HG03460 (cell line): ENCODE data around the gene SH2D5.
"Not testable (repeated sequence)": the region's sequence is repeated elsewhere in the genome, so short reads cannot be mapped to it uniquely, and the experiment has no call there.

Source experiments
- ATAC-seq: cut with Tn5 transposase; IDR thresholded peaks from one replicate; pipeline ENCODE4 v1.9.1; 2021; ENCODE audit not compliant: unreplicated experiment

SH2D5 gene

DNA sequence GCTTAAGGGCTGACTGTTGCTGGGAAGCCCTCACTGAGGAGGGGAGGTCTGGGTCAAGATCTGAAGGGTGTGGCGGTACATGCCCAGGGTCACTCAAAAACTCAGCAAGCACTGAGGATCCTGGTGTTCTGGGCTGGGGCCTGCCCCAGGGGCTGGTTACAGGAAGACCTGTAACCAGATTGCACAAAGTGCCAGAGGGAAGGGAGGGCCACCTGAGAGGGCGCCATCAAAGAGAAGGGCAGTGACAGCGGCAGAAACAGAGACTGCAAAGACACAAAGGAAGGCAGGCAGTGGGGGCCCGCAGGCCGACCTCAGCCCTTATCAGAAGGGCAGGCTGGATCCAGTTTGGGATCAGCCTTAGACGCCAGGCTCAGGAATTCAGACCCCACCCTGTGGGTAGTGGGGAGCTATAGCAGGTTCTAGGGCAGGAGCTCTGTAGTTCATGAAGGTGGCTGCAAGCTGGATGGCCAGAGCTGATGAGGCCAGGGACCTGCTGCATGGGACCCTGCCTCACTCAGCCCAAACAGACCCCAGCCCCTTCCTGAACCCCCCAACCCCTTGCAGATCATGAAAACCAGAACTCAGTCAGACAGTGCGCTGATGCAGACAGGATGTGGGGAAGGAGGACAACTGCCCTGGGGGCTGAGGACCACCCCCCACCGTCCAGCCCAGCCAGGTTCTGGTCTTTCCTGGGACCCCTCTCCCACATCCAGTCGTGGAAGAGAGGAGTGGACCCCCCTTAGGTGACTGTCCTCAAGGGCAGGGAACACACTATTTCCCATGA lies 3.9 kb downstream of the SH2D5 start:
- no peak for ATAC-seq

GRCh38 chr1:20727746-20728316 lies 4.7 kb downstream of the SH2D5 start:
- no peak for ATAC-seq

- ATAC-seq = no peak
These were observed 5.4 kb downstream of the SH2D5 start for GRCh38 chr1:20726932-20727745.

GRCh38 chr1:20726118-20726911 lies 6.2 kb downstream of the SH2D5 start:
- no peak for ATAC-seq

- ATAC-seq = no peak
These were observed 7.0 kb downstream of the SH2D5 start for GRCh38 chr1:20725189-20726117.

DNA sequence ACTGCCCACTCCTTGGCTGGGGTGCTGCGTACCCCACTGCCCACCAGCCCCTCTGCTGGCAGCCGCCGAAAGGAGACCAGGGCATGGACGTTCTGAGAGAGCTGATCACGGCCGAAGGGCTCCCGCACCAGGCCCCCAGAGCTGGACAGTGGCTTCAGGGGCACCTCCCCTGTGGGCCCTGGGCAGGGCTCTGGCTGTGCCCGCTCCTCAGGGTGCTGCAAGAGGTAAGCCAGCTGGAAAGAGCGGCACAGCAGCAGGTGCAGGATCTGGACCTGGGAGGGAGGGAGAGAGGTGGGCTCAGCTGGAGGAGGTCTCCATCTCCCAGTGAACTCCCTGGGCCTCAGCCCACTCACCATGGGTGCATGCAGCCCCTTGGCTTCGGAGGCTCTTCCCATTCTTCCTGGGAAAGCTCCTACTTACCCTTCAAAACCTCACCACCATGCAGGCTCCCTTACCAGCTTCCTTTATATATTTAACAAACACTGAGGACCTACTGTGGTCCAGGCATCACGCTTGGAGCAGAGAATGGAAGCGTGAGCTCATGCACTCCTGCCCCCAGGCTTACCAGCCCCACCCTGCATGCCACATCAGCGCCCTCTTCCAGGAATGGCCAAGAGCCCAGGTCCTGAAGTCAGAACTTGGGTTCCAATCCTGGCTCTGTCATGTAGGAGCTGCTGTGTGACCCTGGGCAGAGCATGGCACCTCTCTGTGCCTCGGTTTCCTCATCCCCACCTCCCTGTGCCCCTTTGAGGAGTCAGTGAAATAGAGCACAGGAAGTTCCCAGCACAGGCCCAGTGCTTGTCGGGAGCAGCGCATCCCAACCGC lies 7.9 kb downstream of the SH2D5 start:
- ATAC-seq = no peak

DNA sequence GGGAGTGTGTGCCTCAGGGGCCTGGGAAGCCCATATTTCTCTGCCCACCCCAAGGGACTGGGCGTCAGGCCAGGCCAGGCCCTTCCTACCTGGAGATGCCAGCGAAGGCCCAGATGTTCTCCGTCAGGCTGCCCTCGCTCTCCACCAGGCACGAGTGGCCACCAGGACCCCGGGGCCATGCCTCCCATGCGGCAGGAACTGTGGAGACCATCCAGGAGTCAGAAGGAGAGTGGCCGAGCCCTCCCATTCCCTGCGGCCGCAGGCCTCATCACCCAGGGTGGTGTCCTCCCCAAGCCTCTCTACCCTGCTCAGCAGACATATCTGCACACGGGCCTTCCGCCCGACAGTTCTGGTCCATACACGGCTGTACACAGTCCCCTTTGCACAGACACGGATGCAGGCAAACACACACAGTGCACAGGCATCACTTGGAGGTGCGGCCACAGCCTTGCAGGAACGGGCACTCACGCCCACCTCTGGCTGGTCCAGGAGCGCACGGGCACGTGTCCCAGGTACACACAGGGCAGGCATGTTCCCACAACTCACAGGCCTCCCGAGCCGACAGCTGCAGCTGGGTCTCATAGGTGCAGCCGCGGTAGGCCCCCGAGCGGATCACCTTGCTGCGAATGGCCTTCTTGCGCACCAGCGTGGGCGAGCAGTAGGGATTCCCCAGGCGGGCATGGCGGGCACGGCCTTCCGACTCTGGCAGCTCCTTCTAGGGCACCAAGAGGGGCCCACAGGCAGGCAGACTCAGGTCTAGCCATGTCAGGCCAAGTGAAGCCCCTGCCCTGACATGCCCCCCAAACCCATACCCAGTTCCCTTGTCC lies 8.8 kb downstream of the SH2D5 start:
- ATAC-seq = no peak

GRCh38 chr1:20723159-20723536 lies 9.4 kb downstream of the SH2D5 start:
- ATAC-seq = no peak

DNA sequence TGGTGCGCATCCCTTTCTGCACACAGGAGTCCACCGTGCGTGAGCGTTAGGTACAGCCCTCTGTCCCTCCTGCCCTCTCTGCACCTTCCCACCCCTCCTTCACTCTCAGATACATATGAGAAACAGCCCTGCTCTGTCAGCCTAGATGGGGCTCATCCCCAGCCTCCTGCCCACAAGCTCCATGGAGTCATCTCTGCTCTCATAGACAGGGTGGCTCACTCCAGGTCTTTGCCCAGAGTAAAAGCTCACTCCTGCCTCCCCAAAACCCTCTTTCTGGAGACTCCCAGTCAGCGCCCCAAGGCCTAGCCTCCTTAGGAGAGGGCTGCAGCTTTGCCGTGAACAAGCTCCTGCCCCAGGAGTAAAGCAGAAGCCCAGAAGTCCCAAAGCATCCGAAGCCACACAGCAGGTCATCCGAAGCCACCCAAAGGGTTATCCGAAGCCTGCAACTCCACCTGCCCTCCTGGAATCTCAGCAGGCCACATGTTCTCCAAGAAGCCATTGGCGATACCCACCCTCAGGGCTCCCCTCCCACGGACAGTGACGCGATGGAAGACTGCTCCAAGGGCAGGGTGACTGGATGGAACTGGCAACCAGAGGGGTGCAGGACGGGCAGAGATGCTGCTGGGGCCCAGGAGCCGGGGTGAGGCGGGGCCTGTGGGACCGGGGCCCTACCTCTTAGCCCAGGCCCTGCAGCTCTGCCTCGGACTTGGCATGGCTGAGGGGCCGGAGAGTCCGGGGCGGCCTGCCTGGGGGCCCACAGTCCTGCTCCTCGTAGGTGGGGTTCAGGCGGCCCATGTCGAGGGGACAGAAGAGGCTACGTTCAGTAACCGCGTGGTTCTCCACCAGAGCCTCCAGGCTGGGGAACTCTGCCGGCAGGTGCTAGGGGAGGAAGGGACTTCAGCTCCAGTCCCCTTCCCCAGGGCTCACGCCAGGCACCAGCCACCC lies 11.1 kb downstream of the SH2D5 start:
- ATAC-seq = no peak

GRCh38 chr1:20720631-20721091 lies 11.8 kb downstream of the SH2D5 start:
- ATAC-seq = no peak

DNA sequence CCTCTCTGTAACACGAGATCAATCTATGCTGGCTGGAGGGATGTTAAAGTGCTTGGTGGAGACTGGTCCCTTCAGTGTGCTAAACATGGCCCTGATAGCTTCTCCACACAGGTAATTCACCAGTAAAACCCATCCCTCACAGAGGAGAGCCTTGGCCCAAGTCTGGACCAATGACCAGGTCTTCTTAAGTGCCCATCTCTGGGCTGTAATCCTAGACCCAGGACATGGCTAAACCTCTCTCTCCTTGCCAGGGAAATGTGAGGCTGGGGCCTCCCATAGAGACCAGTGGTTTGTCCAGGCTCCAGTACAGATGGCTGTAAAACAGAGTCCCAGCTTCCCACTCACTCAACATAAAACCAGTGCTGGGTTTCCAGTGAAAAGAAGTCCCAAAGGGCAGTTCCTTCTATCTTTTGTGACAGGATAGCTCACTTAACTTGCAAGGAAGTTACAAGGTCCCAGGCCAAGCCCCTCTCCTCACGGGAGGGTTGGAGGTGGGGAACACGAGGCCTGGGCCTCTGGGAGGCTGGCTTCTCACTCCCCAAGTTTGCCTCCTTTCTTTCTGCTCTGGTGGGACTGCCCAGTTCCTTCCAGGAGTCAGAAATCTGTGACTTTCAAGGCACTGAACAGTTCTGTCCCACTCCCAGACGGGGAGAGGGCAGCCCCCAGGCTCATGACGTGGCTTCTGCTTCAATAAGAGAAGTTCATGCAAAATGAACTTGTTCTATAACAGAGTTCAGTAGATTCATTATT lies 12.5 kb downstream of the SH2D5 start:
- ATAC-seq = no peak

GRCh38 chr1:20719261-20719660 lies 13.2 kb downstream of the SH2D5 start:
- no peak for ATAC-seq

- not testable (repeated sequence) for ATAC-seq
These were observed 14.1 kb downstream of the SH2D5 start for GRCh38 chr1:20718343-20718882.

GRCh38 chr1:20717452-20718342 lies 14.8 kb downstream of the SH2D5 start, which contains the start of gene KIF17:
Gene KIF17, minus strand, starts transcription at chr1:20718007. Its CDS starts 301 bp downstream, at chr1:20717706.
- ATAC-seq = no peak

DNA sequence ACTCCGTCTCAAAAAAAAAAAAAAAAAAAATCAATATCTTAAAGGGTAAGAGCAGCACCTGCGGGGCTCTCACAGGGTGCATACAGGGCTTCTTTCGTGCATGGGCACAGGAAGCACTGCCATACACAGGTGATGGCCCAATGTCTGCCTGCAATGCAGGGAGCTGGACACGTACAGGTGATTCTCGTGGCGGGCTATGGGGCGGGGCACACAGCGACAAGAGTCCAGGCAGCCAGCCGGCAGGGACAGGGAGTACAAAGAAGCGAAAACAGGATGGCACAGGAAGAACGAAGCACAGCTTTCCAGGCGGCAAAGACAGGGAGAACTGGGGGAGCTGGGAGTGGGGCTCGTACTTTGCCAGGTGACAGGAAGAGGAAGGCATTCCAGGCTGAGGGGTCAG lies 16.3 kb downstream of the SH2D5 start:
- no peak for ATAC-seq
